Pancreas (tissue), 10 donors: ENCODE measurements around the gene DAAM2. TPM values are rescaled to one million over a fixed set of nuclear protein-coding genes. Genes with fewer than 3 reads are reported as not detected.
A peak's percentile ranks its signal among the peaks of the same experiment; 100 is the strongest.

Experiments used
- ATAC-seq, 4 donors: fragments of 200-7000 bp; cut with Tn5 transposase; one replicate each; pipeline versions ENCODE4 v1.8.0 to v1.9.1; 2020; ENCODE audit warnings: mild to moderate bottlenecking in 4 of 4, moderate library complexity in 4 of 4
- DNase-seq, 6 donors: peaks; one replicate each; pipeline ENCODE4 v3.0.0-alpha.2; 2020
- FAIRE-seq: peaks from 2 replicates; lab custom pipeline; 2012; peaks lifted over from hg19 to GRCh38; lab: Jason Lieb, UNC
- H3K27ac ChIP-seq, 4 donors: fragments of 200-600 bp; sonication (generic); 1 replicate in 3 of 4; 2 replicates in 1 of 4; pipeline versions ENCODE4 v1.5.0 to v1.8.0; 2020
- H3K27me3 ChIP-seq, 4 donors: fragments of 200-600 bp; one replicate each; pipeline ENCODE4 v1.8.0; 2021
- H3K36me3 ChIP-seq, 3 donors: fragments of 200-600 bp; sonication (generic) in 1 of 3; one replicate each; pipeline versions ENCODE4 v1.5.0 to v1.8.0; 2020 to 2021
- H3K4me1 ChIP-seq, 3 donors: fragments of 200-600 bp; one replicate each; pipeline ENCODE4 v1.8.0; 2021
- H3K4me3 ChIP-seq, 4 donors: fragments of 200-600 bp; sonication (generic) in 2 of 4; one replicate each; pipeline versions ENCODE4 v1.5.0 to v1.8.0; 2020 to 2021
- H3K9me3 ChIP-seq, 4 donors: fragments of 200-600 bp; one replicate each; pipeline ENCODE4 v1.8.0; 2021
- CTCF ChIP-seq, 4 donors: fragments of 200-600 bp; sonication (generic) in 3 of 4; IDR thresholded peaks; one replicate each; pipeline versions ENCODE4 v1.5.0 to v1.8.0; 2021; ENCODE audit warnings: antibody characterized with exemption in 4 of 4
- WGBS, 2 donors: extraction: QIAGEN DNeasy Blood & Tissue Kit; methylation state at CpG; one replicate each; pipeline ENCODE4 v1.1.7; 2013; 5-methylcytosine and 5-hydroxymethylcytosine counted together
- intact Hi-C, 3 donors: fragments of 100-400 bp; cut with DNase I; formaldehyde crosslinking; loops; one replicate each; pipeline versions ENCODE4 v1.11.1 to v1.14.2; 2022
- polyA plus RNA-seq, 2 donors: library from polyadenylated mRNA; stranded (reverse); fragments of 200-250 nt; gene quantifications; one replicate each; pipeline ENCODE4 v1.2.3, GENCODE V29; 2013
- total RNA-seq, 6 donors: library from RNA; stranded (reverse); fragmentation: NEBNext Ultra II Directional in 4 of 6; extraction: Animal tissue kit (Norgen Biotek cat#: 25700) in 4 of 6; gene quantifications; one replicate each; pipeline versions ENCODE4 v1.2.1 to v1.2.4, GENCODE V29; 2021 to 2023
- donor health status: healthy with polysubstance abuse.
- donor health status: DM: no; HTN: no; CAD: no; lungs with moderate emphysema.
- donor health status: DM: no; HTN: no; CAD: no.
- donor health status: control.
- donor health status: control.
- donor health status: Bipolar disorder and iron deficiency.
- donor health status: DM: yes; HTN: yes; CAD: no.
- donor health status: DM: no; HTN: no; CAD: no.
- donor health status: DM: no; HTN: no; CAD: no.
- donor health status: DM: yes; HTN: yes; CAD: no.

Gene DAAM2
- total and polyA plus RNA-seq, 8 donors, result 4.0 to 10.5 (median 7.2) TPM

- WGBS, 2 donors, result 84 to 92% methylated on average over 4 of the region's 4 CpGs
- intact Hi-C loops, result no loop called here
- DNase-seq (no peak), ATAC-seq (no peak), FAIRE-seq (no peak)
- no peak for TF ChIP-seq CTCF (IDR thresholded peaks at IDR 0.05)
- peaks cover 7 to 27% (median 9%) of the 10 kb centered on the region in 3 donors for H3K4me1 ChIP-seq
- no peak overlapping the region for H3K27ac ChIP-seq
- no peak overlapping the region for H3K4me3 ChIP-seq
- no peaks in the 10 kb centered on the region for H3K27me3 ChIP-seq
- H3K9me3 ChIP-seq, result no peaks in the 10 kb centered on the region
- H3K36me3 ChIP-seq, result peaks cover 0 to 31% (median 6%) of the 10 kb centered on the region in 3 donors
Measured at GRCh38 chr6:39917329-39917728, 125.2 kb downstream of the DAAM2 start.

- DNase-seq, result no peak
- TF ChIP-seq CTCF (IDR thresholded peaks at IDR 0.05), result no peak
- Histone ChIP-seq H3K36me3 (peaks cover 0 to 26% (median 6%) of the 10 kb centered on the region in 3 donors), H3K9me3 (no peaks in the 10 kb centered on the region), H3K27me3 (no peaks in the 10 kb centered on the region), H3K4me1 (peaks cover 7 to 27% (median 9%) of the 10 kb centered on the region in 3 donors), H3K27ac (no peak overlapping the region), H3K4me3 (no peak overlapping the region)
- WGBS, 2 donors, result 42 to 51% methylated on average over 3 of the region's 3 CpGs
- peak in 1 of 4 donors; percentile 52 for ATAC-seq
- intact Hi-C loops, result no loop called here
- no peak for FAIRE-seq
Measured at GRCh38 chr6:39917981-39918380, 125.8 kb downstream of the DAAM2 start.

GRCh38 chr6:39918831-39919230, 126.7 kb downstream of the DAAM2 start:
- FAIRE-seq, result no peak
- intact Hi-C loops, result no loop called here
- no peak overlapping the region for H3K27ac ChIP-seq
- TF ChIP-seq CTCF (IDR thresholded peaks at IDR 0.05), result no peak
- H3K27me3 ChIP-seq, result no peaks in the 10 kb centered on the region
- no peak for ATAC-seq
- 92 to 96% methylated on average over 5 of the region's 5 CpGs for WGBS, 2 donors
- no peak for DNase-seq
- peaks cover 0 to 23% (median 6%) of the 10 kb centered on the region in 3 donors for H3K36me3 ChIP-seq
- H3K9me3 ChIP-seq, result no peaks in the 10 kb centered on the region
- no peak overlapping the region for H3K4me3 ChIP-seq
- peaks cover 7 to 31% (median 12%) of the 10 kb centered on the region in 3 donors for H3K4me1 ChIP-seq

- peak overlapping the region in 2 of 4 donors; percentile 33 to 55 for H3K27ac ChIP-seq
- WGBS, 2 donors, result 18 to 28% methylated on average over 3 of the region's 3 CpGs
- no peak for DNase-seq
- peaks cover 7 to 39% (median 14%) of the 10 kb centered on the region in 3 donors for H3K4me1 ChIP-seq
- no peaks in the 10 kb centered on the region for H3K9me3 ChIP-seq
- no peak overlapping the region for H3K4me3 ChIP-seq
- no peaks in the 10 kb centered on the region for H3K27me3 ChIP-seq
- no peak for FAIRE-seq
- ATAC-seq, result peak; percentile 53 to 73 (median 62)
- H3K36me3 ChIP-seq, result peaks cover 0 to 15% (median 4%) of the 10 kb centered on the region in 3 donors
- no peak for TF ChIP-seq CTCF (IDR thresholded peaks at IDR 0.05)
- intact Hi-C loops, result no loop called here
Measured at GRCh38 chr6:39920157-39920556, 128.0 kb downstream of the DAAM2 start.

GRCh38 chr6:39922821-39923220, 130.6 kb downstream of the DAAM2 start:
- WGBS, 2 donors, result 89 to 93% methylated on average over 5 of the region's 5 CpGs

More at GRCh38 chr6:39922821-39923220, 130.6 kb downstream of the DAAM2 start:
- FAIRE-seq (no peak), DNase-seq (no peak), ATAC-seq (no peak)
- Histone ChIP-seq H3K27ac (peak overlapping the region in 2 of 4 donors; percentile 45 to 78), H3K4me1 (peaks cover 5 to 36% (median 11%) of the 10 kb centered on the region in 3 donors), H3K9me3 (no peaks in the 10 kb centered on the region), H3K27me3 (no peaks in the 10 kb centered on the region), H3K36me3 (peaks cover 0 to 6% (median 0%) of the 10 kb centered on the region in 3 donors), H3K4me3 (no peak overlapping the region)
- TF ChIP-seq CTCF (IDR thresholded peaks at IDR 0.05), result no peak
- intact Hi-C loops, result no loop called here
